ENCODE results near the gene FSTL4.

FSTL4 gene

DNA sequence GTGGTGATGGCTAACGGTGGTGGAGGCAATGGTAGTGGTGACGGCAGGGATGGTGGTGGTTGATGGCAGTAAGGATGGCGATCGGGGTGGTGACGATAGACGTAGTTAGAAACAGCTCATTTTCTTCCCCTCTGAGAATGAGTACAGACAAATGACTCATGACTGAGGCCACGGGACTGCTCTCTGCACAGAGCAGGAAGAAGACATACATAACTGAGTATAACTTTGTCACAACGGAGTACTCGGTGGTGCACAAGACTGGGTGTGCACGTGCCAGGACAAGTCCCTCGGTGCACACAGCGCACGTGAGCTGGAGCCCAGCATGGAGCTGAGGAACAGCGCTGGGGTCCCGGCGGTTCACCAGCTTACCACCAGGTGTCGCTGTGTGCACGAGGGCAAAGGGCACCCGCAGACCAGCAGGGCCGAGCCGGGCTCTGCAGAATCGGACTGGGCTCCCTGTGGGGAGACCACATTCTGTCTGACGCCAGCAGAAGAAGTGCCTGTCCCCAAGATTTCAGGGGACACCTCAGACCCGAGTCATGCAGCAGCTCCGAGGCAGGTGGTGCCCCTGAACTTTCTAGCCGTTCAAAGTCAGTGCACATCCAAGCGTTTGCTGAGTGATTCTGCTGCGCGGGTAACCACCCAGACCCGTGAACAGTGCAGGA, 188.6 kb downstream of the FSTL4 start:
- DNase-seq = peak; percentile 58

DNA sequence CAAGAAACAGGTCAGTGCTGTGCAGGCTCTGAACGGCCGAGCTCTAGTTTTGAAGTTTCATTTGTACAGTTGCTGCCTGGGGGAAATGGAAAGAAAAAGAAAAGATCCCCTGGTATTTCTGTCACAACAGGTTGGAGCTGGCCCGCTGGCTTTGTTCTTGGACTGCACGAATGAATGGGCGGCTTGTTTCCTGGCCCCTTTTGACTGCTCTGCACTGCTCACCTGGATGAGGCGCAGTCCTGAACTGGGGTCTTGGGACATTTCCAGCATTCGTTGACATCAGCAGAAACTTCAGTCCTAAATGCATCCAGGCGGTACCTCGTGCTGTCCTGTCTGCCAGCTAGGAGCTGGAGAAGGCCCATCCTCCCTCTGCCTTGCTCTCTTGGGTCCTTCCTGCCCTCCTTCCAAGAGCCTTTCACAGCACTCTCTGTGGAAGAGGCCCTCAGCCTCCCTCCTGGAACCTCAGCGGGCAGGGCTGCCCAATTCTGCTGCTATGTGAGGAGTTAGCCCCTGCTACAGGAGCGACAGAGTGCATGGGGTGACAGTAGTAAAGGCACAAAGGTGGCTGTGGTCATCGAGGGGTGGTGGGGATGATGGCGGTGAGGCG, 189.2 kb downstream of the FSTL4 start:
- no peak for DNase-seq

DNA sequence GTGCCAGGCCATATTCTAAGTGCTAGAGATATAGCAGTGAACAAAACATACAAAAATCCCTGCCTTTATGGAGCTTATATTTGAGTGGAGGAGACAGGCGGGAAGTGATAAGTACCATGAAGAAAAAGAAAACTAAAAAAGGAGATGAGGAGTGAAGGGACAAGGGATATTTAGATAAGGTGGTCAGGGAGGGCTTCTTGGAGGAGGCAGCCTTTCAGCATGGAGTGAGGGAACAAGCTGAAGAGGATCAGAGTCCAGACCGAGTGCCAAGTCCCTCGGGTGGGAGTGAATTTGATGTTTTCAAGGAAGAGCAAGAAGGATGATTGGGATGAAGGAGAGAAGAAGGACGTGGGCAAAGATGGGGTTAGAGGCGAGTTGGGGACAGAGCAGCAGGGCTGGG, 190.5 kb downstream of the FSTL4 start:
- no peak for DNase-seq

DNA sequence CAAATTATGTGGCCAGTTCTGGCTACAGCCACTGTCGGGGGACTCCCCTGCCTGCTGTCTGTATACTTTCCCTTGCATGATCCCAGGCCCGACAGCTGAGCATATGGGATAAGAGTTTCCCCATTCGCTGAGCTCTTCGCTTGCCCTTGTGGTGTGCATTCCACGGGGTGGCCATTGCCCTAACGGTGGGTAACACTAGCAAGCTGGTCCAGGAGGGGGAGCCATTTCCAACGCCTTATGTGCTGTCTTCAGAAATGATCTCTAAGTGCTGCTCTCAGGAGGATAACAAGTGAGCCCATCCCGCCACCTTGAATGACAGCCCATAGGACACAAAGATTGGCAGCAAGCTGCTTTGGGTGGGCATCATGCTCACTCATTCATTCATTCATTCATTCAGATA, 190.9 kb downstream of the FSTL4 start:
- DNase-seq = no peak

DNA sequence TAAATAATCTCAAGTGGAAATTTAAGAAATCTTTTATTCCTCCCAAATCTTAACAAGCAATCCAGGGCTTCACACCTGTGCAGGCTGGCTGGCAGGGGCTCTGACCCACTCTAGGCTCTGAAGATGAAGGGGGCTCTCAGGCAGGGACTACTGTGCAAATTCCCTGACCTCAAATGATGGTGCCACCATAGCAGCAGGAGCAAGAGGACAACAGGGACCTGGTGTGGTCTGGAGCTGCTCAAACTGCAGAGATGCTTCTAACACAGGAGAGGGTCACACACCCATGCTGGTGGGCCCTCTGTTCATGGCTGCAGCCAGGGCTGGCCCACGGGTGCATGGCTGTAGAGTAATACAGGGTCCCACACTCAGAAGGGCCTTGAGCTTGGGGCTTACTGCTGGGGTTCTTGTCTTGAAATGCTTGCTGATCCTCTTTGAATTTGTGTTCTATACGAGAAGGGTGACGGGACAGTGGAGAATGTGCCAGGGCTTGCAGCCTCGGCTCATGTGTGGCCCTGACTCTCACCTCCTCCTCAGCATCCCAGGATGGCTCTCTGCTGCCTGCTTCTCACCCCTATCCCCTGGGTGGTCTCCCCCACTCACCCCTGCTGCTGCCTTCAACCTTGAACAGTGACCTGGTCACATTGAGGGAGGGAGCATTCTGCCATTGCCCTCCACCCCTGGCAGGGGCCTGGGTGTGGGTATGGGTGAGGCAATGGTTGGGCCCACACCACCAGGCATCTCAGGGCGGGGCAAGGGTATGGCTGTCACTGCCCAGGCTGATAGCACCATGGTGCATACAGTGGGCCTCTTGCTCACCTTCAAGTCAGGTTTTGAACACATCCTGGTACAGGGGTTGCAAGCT, 191.7 kb downstream of the FSTL4 start:
- DNase-seq = no peak

DNA sequence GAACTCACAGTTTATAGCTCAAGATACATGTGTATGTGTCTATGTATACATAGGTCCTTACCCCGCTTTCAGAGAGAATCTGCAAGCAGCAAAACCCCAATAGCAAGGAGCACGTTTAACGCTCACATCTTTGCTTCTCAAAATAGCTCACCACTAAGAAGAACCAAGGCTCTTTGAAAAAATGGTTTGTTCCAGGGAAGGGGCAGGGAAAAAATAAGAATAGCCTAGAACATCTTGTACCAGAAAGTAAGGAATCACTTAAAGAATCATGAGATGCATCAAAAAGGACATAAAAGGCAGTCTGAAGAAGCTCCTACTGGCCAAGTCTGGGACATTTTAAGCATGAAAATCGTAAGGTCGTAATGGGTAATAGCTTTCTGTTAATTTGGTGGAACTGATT, 196.4 kb downstream of the FSTL4 start:
- DNase-seq = no peak

DNA sequence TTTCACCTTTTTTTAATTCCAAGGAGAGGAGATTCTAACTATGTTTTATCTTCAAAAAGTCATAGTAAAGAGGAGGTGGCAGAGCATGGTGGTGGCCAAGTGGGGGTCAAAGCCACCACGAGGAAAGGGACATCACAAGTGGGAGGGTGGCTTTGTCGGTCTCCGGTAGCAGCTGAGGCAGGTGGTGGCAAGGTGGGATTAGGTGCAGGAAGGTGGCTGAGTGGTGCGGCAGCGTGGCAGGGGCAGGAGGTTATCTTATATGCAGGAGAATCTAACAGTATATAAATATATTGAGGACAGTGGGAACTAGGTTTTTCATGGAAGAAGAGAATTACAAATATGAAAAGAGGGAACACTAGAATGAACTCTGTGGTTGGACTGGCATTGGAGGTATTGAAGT, 196.8 kb downstream of the FSTL4 start:
- DNase-seq = no peak

DNA sequence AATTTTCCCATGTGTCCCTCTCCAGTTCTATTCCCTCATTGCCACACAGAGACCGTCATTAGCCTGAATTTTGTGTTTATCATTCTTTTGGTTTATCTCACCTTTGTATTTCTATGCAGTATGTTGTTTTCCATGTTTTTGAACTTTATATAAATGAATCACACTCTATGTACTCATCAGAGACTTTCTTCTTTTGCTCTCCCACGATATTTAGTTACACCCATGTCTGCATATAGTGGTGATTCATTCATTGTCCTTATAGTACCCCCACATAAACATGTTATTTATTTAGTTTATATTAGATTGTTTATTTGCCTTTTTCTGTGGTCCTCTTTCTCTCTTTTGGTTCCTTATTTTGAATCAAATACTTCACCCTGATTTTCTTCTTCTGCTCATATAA, 199.7 kb downstream of the FSTL4 start:
- DNase-seq = no peak

DNA sequence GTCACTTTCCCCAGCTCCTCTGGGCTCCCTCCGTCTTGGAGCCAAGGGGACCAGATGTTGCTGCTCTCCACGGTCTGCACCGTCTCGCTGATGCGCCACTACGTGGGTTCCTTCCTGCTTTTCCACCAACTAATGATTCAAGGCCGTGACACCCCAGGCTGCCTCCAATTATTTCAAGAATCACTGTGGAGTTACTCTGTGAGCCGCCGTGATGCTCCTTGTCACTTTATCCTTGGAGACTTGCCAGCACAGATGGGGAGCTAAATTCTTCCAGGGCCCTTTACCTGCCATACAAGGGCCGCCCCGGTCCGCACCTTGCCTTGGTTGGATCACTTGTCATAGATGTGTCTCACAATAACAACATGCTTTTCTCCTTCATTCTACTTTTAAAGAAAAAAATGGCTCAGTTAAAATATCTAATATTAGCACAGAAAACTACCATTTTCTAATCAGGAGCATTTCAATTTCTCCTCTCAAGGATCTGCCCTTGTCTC, 202.0 kb downstream of the FSTL4 start:
- DNase-seq = no peak

DNA sequence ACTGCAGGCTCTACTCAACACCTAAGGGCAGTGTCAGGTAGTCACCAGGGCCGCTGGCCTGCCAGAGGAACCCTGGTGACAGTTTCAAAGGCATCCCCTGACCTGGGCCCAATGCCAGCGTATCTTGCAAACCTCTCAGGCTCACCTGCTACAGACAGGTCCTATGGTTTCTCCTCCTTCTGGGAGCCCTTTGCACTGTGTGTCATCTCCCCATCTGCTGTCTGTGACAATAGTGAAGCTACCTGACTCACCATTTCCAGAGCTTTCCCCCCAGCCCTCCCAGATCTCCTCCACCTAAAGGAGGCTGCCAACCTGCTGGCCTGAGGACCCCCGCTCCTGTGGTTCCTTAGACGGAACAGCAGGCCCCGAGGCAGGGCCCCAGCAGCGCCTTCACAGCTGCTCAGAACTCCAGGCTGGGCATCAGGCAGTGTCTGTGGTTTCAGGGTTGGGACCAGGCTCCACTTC, 203.1 kb downstream of the FSTL4 start:
- DNase-seq = no peak

DNA sequence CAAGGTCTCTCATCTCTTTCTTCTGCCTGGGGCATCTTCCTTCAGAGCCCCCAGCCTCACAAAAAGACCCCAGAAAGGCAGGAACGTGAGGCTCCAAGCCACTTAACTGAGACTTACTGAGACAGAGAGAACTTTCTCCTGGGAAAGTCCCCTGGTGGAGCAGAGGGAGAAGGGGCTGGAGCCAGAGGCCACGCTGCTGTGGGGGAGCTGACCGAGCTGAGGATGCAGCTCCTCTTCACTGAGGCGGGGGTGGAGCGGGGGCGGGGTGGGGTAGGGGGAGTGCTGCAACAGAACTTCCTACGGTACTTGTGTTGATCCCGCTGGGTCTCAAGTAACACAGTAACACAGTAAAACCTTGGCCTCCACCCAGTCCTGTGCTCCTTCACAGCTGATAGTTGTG, 204.0 kb downstream of the FSTL4 start:
- DNase-seq = no peak

DNA sequence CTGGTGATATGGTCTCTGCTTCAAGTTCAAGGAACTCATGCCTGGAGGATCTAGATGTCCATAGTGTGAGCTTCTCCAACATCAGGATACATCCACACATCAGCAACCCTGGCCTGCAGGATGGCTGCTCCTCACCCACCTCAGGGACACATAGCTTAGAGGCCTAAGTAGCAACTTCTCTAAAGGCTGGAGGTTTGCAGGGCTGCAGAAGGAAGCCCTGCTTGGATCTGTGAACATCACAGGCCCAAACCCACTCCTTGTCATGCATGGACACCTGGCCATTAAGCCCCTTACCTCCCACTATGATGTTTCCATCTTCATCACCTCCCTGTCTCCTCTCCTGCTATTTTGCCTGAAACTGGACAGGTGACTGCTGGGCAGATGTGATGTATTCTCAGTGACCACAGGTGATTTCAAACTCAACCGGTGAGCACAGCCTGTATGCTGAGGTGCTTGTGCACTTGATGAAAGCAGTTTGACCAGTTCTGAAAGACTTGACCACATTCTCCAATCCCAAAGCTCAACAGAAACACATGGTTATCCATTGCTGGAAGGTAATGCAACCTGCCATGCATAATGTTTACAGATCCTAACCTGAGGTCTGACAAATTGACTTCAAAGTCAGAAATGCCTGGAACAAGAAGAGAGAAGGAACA, 205.2 kb downstream of the FSTL4 start:
- no peak for DNase-seq

DNA sequence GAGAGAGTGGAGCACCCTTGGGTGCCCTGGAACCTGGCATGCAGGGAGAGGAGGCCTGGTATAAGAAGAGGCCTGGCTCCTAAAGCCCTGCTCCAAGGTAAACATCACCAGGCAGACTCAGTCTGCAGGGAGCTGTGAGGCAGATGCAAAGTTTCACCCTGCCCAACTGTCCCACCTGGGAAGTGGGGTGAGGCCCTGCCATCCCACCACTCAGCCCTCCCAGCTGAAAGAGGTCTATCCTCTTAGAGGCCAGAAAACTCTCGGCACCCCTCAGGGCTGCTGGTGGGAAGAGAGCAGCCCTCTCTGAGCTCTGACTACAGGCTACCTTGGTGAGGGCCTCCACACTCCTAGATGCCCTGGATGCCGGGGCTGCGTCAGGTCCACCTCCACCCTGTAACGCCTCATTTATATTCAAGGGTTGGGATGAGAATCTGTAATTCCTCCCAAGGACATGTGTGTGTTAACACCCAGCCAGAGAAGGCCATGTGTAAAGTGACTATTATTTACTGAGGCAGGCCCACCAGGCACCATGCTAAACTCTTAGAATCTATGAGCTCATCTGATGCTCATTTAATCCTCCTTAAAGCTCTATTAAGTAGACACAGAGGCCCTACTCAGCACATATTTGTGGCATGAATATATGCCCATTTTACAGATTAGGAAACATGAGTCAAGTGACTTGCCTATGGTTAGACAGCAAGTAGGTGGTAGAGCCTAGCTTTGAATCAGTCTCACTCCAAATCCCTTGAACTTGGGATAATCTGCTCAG, 205.9 kb downstream of the FSTL4 start:
- DNase-seq = no peak

DNA sequence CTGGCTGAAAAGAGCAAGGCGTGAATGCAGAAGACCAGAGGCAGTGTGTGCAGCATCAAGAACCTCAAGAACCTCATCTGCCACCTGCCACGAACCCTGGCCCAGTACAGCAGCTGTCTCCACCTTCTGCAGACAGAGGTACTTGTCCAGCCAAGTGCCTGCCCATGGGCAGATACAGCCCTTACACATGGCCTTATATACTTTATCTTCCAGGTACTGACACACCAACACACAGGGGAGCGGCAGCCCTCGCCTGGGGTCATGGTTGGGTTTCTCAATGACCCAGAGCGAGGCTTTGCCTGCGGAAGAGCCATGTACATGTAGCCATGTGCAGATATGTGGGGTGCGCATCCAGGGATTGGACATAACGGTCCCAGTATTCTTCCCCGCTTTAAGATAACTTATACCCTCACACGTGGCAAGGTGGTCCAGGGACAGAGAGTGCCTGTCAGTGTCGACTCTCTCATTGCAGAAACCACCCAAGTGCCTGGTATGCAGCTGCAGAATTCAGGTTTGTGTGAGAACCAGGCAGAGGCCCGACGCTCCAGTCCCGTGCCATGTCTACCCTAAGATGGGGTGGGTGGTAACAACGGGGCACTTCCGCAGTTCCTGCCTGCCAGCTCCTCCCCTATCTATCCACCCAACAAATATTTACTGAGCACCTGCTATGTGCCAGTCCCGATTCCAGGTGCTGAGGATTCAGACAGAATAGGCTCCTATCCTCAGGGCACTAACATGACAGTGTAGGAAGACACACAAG, 206.9 kb downstream of the FSTL4 start:
- no peak for DNase-seq

DNA sequence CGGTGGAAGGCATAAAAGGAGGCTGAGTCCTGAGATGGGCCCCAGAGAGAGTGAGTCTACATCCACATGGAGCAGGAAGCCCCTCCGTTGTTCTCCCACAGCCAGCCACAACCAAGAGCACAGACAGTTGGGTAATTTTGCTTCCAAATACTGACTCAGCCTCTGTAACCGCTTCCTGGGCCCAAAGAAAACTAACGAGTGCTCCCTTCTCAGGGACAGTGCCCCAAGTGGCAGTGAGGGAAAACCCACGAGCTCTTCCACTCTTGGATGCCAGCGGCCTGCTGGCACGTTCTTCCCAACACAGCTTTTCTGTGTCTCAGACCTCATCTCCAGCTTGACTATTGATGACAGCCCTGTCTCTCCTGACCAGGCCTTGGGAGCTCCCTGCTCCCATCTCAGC, 207.6 kb downstream of the FSTL4 start:
- DNase-seq = no peak

DNA sequence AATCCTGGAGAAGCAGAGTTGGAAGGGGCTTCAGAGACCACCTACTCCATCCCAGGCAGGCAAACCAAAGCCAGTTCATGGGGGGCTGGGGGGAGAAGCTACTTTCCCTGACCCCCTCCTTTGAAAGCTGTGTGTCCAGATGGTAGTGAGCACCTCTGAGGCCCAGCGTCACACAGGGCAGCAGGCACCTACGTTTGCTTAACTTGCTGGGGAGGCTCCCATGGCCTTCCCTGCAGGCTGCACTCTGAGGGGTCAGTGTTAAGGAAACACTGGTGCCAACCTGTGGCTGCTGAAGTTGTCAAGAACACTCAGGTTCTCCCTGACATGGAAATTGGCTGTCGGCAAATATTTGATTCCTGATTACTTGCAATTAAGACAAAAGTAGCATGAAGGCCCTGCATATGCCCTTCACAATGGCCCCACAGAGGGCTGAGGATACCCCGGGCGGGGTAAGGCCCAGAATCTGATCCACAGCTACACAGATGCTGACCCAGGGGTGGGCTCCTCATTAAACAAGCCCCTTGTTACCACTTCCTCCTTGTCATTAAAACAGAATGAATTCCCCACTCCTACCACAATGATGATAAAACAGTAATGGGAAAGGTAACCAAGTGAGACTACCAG, 208.5 kb downstream of the FSTL4 start:
- DNase-seq = no peak

DNA sequence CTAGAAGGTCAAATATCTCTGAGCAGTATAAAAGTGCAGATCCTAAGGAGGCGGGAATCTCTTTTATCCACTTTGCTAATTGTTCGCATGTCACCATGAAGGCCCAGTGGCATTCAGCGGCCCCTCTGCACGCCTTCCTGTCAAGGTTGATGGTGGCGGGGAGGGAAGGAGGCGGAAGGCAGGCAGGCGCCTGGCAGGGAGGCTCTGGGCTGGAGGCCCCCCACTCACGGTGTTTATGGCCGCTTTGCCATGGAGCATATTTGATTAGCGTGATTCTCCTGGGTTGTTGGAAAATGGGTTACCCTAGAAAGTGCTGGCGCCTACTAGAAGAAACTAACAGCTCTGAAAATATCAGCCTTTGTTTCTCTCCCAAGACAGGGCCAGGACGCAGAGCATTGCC, 209.6 kb downstream of the FSTL4 start:
- no peak for DNase-seq

DNA sequence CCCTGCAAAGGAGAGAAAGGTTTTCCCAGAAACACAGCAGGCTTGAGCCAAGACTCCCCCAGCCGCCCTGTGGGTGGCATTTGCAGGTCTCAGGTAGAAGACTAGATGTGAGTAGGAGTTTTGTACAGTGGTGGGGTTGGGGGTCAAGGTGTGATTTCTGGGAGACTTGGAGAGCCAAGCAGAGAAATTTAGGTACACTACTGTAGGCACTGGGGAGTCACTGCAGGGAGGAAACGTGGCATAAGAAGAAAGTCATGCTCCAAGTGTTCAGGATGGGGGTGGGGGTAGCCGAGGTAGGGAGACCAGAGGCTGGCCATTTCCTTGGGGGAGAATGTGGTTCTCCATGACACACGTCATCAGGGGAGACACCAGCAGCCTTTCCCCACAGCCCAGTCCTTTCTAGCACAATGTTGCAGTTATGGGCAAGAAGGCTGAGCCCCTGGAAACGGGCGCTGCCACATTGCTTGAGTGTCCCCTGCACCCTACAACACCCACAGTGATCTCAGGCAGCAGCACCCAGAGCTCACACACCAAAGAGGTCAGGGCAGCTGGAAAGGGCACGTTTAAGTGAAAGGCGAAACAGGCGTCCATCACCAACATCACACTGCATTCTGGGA, 210.5 kb downstream of the FSTL4 start:
- DNase-seq = no peak

DNA sequence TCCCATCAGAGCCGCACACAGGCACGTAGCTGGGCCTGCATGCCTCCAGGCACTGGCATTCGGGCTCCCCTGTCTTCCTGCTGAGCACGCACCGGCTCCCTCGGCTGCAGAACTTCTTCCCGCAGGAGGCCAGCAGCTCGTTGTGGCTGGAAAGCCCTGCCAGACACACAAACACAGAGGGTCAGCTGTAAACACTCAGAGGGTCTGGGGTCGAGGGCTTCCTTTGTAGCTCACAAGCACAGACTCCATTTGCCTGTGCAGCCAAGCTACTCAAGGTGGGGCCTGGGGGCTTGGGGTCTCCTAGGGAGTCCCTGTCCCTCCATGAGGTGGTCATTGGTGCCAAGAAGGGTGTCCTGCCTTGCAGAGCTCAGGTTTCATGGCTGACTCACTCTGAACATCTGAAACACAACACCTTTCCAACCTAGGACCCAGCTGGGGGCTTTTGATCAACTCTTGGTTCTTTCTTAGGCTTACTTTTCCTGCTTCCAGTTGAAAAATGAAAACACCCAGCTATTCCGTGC, 211.4 kb downstream of the FSTL4 start:
- DNase-seq = no peak

DNA sequence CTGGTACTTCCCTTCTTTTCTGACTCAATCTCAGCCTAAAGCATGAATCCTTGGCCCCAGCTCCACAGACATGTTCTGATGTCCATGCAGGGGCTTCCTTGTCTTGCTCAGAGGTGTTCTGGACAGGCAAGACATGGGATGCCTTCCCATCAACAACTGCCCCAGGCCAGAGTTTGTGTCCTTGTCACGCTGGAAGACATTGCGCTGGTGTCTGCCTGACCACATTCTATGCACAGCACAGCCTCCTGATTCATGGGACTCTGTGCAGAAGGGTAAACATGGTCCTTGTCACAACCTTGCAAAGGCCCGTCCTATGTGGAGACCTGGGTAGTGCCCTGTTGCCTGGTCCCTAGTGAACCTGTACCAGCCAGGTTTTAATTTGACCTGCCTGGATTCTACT, 212.2 kb downstream of the FSTL4 start:
- DNase-seq = no peak

Data from CD4-positive, alpha-beta T cell treated with Interleukin-10 for 1 hour (primary cell).